B cell (primary cell): ENCODE results near the gene GTF3C5. TPM values are rescaled to one million over a fixed set of nuclear protein-coding genes. Genes with fewer than 3 reads are reported as not detected.

ENCODE experiments used
- ATAC-seq: fragments of 200-7000 bp; cut with Tn5 transposase; one replicate; pipeline ENCODE4 v1.10.0; 2021; ENCODE audit warnings: low read depth, mild to moderate bottlenecking, moderate number of reproducible peaks, moderate library complexity
- CTCF ChIA-PET: fragments of 350-600 bp; sonication (Branson Sonifier 250); formaldehyde crosslinking; loops from one replicate; lab custom pipeline; 2021; ENCODE audit warnings: antibody characterized with exemption, inconsistent platforms; lab: Charles Lee
- POLR2A ChIA-PET: fragments of 350-600 bp; sonication (Branson Sonifier 250); formaldehyde crosslinking; loops from one replicate; lab custom pipeline; 2021; ENCODE audit warnings: antibody characterized with exemption; lab: Charles Lee
- DNase-seq: peaks from one replicate; pipeline ENCODE4 v3.0.0; 2013
- H2AFZ ChIP-seq: 2 replicates; pipeline ENCODE4 v1.6.1; 2012; ENCODE audit warnings: mild to moderate bottlenecking, low read depth, low read length; ENCODE audit not compliant: insufficient read depth, poor library complexity, severe bottlenecking
- H3K27ac ChIP-seq, 2 donors: 1 replicate in 1 of 2; 2 replicates in 1 of 2; pipeline ENCODE4 v1.5.1; 2012 to 2013; ENCODE audit warnings: low read length in 2 of 2, mild to moderate bottlenecking in 2 of 2, moderate library complexity in 1 of 2
- H3K27me3 ChIP-seq, 4 experiments: fragments of 200-600 bp in 1 of 4; sonication (generic) in 1 of 4; replicated peaks in 1 of 4; 1 replicate in 2 of 4; 2 replicates in 2 of 4; pipeline versions ENCODE4 v1.6.1 to v1.7.0; 2013 to 2016; ENCODE audit warnings: low read length in 3 of 4, mild to moderate bottlenecking in 2 of 4, mixed read lengths in 1 of 4, moderate library complexity in 1 of 4; ENCODE audit not compliant: insufficient read depth in 4 of 4, control insufficient read depth in 3 of 4; ENCODE audit errors: control extremely low read depth in 1 of 4
- H3K36me3 ChIP-seq, 2 experiments: replicated peaks in 1 of 2; 1 replicate in 1 of 2; 2 replicates in 1 of 2; pipeline versions ENCODE4 v1.6.1 to v1.7.1; 2013; ENCODE audit warnings: low read length in 1 of 2; ENCODE audit not compliant: insufficient read depth in 2 of 2, control insufficient read depth in 1 of 2; ENCODE audit errors: control extremely low read depth in 1 of 2, extremely low read depth in 1 of 2
- H3K4me1 ChIP-seq, 2 donors: fragments of 200-600 bp in 1 of 2; sonication (generic) in 1 of 2; 1 replicate in 1 of 2; 2 replicates in 1 of 2; pipeline versions ENCODE4 v1.5.1 to v1.6.1; 2013 to 2017; ENCODE audit warnings: low read length in 2 of 2; ENCODE audit not compliant: control insufficient read depth in 2 of 2, insufficient read depth in 2 of 2
- H3K4me2 ChIP-seq: replicated peaks from 2 replicates; pipeline ENCODE3; 2012; ENCODE audit warnings: mild to moderate bottlenecking, low read depth, low read length; ENCODE audit not compliant: poor library complexity, severe bottlenecking
- H3K4me3 ChIP-seq, 5 experiments: fragments of 200-600 bp in 1 of 5; sonication (generic) in 1 of 5; 1 replicate in 3 of 5; 2 replicates in 2 of 5; pipeline versions ENCODE4 v1.5.1 to v1.7.0; 2011 to 2016; ENCODE audit warnings: low read length in 4 of 5, mild to moderate bottlenecking in 4 of 5, low read depth in 2 of 5, control low read depth in 1 of 5, moderate library complexity in 1 of 5; ENCODE audit not compliant: insufficient read depth in 1 of 5; ENCODE audit errors: control extremely low read depth in 1 of 5, extremely low read depth in 1 of 5
- H3K79me2 ChIP-seq: fragments of 200-600 bp; sonication (generic); one replicate; pipeline ENCODE4 v1.6.0; 2016; ENCODE audit warnings: low read length; ENCODE audit not compliant: control insufficient read depth, insufficient read depth
- H3K9ac ChIP-seq: fragments of 200-600 bp; sonication (generic); 2 replicates; pipeline ENCODE4 v1.6.1; 2017; ENCODE audit warnings: mild to moderate bottlenecking, low read length, moderate library complexity
- H3K9me3 ChIP-seq, 3 donors: one replicate each; pipeline versions ENCODE4 v1.6.1 to v1.7.1; 2013; ENCODE audit warnings: low read length in 2 of 3; ENCODE audit not compliant: control insufficient read depth in 2 of 3, insufficient read depth in 1 of 3; ENCODE audit errors: control extremely low read depth in 1 of 3
- H4K20me1 ChIP-seq: 2 replicates; pipeline ENCODE4 v1.6.0; 2012; ENCODE audit warnings: mild to moderate bottlenecking, low read length; ENCODE audit not compliant: insufficient read depth, control insufficient read depth, poor library complexity, severe bottlenecking
- H3K27ac Mint-ChIP-seq: one replicate; pipeline ENCODE4 v1.8.0; 2021; ENCODE audit warnings: mixed read lengths
- H3K27me3 Mint-ChIP-seq: one replicate; pipeline ENCODE4 v1.8.0; 2021; ENCODE audit warnings: mixed read lengths
- H3K4me1 Mint-ChIP-seq: one replicate; pipeline ENCODE4 v1.8.0; 2021; ENCODE audit warnings: mixed read lengths
- H3K4me3 Mint-ChIP-seq: one replicate; pipeline ENCODE4 v1.8.0; 2021; ENCODE audit warnings: mixed read lengths
- H3K9me3 Mint-ChIP-seq: one replicate; pipeline ENCODE4 v1.8.0; 2022; ENCODE audit warnings: mixed read lengths; ENCODE audit not compliant: insufficient read depth
- EZH2 ChIP-seq: IDR thresholded peaks from 2 replicates; pipeline ENCODE4 v1.6.1; 2012; ENCODE audit warnings: borderline replicate concordance, low read depth, mild to moderate bottlenecking, moderate library complexity, low read length; ENCODE audit not compliant: insufficient read depth, poor library complexity, severe bottlenecking
- WGBS: methylation state at CpG from one replicate; pipeline ENCODE4 v1.1.5; 2013; ENCODE audit warnings: missing lambda C conversion rate; ENCODE audit not compliant: insufficient coverage; 5-methylcytosine and 5-hydroxymethylcytosine counted together
- intact Hi-C: fragments of 100-400 bp; cut with micrococcal nuclease; formaldehyde crosslinking; loops from one replicate; pipeline ENCODE4 v1.10.0; 2022
- polyA plus RNA-seq: library from polyadenylated mRNA; depleted of rRNA; stranded (reverse); fragments of >200 nt; gene quantifications from 2 replicates; pipeline ENCODE4 v1.2.3, GENCODE V29; 2012
- total RNA-seq, 2 donors: library from RNA; stranded (reverse); fragments of 120-200 nt in 1 of 2; gene quantifications; 1 replicate in 1 of 2; 2 replicates in 1 of 2; pipeline versions ENCODE4 v1.2.3 to v1.2.4, GENCODE V29; 2013 to 2022
- TF ChIP-seq, protein P1 (sequence below): fragments of 200-600 bp; IDR thresholded peaks from one replicate; pipeline ENCODE4 v1.8.0; 2022; ENCODE audit warnings: antibody characterized with exemption, mild to moderate bottlenecking

The GTF3C5 gene
- total and polyA plus RNA-seq, 2 donors (not counting 1 experiment from before 2014, with no cell fraction given): 80.5 to 91.2 TPM

DNA sequence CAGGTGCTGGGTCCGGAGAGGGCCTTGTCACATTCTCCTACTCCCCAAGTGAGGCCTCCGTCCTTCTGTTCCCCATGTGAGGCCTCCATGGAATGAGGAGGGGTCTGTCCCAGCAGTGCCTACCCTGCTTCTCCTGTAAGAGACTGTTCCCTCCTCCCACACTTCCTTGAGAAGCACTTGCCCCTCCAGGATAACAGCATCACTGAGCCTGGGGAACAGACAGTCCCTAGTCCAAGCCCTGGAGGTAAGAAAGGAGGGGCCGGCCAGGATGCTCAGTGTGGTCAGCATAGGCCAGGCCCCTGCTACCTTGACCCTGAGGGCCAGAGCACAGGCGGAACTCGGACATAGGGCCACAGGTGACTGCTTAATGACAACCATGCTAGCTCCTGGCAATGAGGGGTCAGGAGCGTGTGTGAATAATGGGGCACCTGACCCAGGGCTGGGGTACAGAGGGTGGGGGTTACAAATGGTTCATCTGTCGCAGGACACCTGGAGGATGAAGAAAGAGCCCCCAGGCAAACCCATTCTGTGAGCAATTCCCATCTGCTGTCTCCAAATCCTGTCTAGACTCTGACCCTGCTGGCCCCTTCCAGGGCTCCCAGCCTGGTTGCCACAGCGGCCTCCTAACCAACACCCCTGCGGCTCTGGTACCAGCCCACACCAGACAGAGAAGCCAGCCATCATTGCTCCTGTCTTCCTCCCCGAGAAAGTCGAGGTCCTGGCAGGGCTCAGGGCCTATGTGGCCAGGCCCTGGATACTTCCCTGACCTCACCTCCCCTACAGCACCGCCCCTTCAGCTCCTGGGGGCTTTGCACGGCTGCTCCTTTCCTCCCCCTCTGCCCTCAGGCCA is 69.9 kb downstream of the GTF3C5 start:
- H3K4me1 ChIP-seq: no peaks in the 10 kb centered on the region
- Mint-ChIP-seq H3K9me3 (peaks cover 11% of the 10 kb centered on the region), H3K4me1 (no peaks in the 10 kb centered on the region), H3K4me3 (no peak overlapping the region), H3K27me3 (no peaks in the 10 kb centered on the region), H3K27ac (no peak overlapping the region)
- TF ChIP-seq, protein P1, sequence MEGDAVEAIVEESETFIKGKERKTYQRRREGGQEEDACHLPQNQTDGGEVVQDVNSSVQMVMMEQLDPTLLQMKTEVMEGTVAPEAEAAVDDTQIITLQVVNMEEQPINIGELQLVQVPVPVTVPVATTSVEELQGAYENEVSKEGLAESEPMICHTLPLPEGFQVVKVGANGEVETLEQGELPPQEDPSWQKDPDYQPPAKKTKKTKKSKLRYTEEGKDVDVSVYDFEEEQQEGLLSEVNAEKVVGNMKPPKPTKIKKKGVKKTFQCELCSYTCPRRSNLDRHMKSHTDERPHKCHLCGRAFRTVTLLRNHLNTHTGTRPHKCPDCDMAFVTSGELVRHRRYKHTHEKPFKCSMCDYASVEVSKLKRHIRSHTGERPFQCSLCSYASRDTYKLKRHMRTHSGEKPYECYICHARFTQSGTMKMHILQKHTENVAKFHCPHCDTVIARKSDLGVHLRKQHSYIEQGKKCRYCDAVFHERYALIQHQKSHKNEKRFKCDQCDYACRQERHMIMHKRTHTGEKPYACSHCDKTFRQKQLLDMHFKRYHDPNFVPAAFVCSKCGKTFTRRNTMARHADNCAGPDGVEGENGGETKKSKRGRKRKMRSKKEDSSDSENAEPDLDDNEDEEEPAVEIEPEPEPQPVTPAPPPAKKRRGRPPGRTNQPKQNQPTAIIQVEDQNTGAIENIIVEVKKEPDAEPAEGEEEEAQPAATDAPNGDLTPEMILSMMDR: no peak
- no peak for TF ChIP-seq EZH2
- peaks cover 0 to 72% of the 10 kb centered on the region in 2 experiments for H3K36me3 ChIP-seq
- CTCF ChIA-PET: interaction anchor here (1.6 to 26.5 kb wide), 6 partner anchors 13 to 86 kb away, joined by 5 to 599 read pairs (median 10); no protein-coding TSS in a partner anchor
- H3K4me2 ChIP-seq: no peak overlapping the region
- no peak overlapping the region for H3K27ac ChIP-seq
- no peak for DNase-seq
- 94% methylated on average over 11 of the region's 13 CpGs for WGBS
- H2AFZ ChIP-seq: no peak overlapping the region
- no peak overlapping the region for H3K4me3 ChIP-seq
- H3K9me3 ChIP-seq: peaks cover 1 to 11% (median 7%) of the 10 kb centered on the region in 3 donors
- H4K20me1 ChIP-seq: no peaks in the 10 kb centered on the region
- no peaks in the 10 kb centered on the region for H3K79me2 ChIP-seq
- H3K9ac ChIP-seq: no peak overlapping the region
- H3K27me3 ChIP-seq: no peaks in the 10 kb centered on the region
- no peak for ATAC-seq
- POLR2A ChIA-PET: no interaction called here
- intact Hi-C loops: no loop called here
